ENCODE results near the gene GPRC5C. TPM values are rescaled to one million over a fixed set of nuclear protein-coding genes. Genes with fewer than 3 reads are reported as not detected.

Gene GPRC5C
- total RNA-seq, 1 donor from 2014 or later = 61.7 TPM

DNA sequence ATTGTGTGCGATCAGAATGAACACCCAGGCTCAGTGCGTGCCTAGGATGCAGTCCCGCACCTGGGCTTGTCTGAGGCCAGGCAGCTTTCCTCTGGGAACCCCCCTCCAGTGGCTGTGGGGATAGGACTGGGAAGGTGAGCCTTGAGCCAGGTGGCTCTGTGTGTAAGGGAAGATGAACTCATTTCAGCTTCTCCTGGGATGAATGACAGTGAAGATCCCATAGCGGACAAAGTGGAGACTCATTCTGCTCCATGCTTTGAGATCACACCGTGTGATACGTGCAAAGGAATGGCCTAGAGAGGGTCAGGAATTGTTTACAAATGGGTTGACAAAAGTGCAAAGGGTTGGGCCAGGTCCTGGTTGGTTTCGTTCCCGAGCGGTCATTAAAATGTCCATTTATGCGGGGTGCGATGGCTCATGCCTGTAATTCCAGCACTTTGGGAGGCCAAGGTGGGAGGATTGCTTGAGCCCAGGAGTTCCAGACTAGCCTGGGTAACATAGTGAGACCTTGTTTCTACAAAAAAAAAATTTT is 15.8 kb downstream of the GPRC5C start:
- no peak for TF ChIP-seq CTCF (conservative IDR thresholded peaks at IDR 0.05; ENCODE audit: low read depth, low read length)
- DNase-seq (ENCODE audit: low read depth) = no peak
- H3K4me3 ChIP-seq (ENCODE audit: low read depth, low read length) = no peak overlapping the region

DNA sequence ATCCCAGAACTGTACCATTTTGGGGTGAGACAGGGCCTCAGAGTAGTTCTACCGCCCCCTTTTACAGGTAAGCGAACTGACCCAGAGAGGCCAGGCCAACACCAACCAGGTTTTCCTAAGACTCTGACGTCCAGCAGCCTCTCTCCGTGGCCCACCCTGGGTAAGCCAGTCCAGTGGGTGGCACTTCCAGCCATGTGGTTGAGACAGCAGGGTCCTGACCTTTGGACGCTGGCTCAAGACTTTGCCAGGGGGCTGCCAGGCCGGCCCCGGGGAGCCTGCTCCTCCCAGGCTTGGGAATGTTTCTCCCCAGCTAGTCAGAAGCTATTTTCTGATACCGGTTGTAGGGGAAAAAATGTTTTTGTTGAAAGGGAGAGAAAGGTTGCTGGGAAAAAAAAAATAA is 16.9 kb downstream of the GPRC5C start:
- DNase-seq (ENCODE audit: low read depth) = no peak
- TF ChIP-seq CTCF (conservative IDR thresholded peaks at IDR 0.05; ENCODE audit: low read depth, low read length) = no peak
- no peak overlapping the region for H3K4me3 ChIP-seq (ENCODE audit: low read depth, low read length)

- TF ChIP-seq CTCF (conservative IDR thresholded peaks at IDR 0.05; ENCODE audit: low read depth, low read length) = no peak
- no peak overlapping the region for H3K4me3 ChIP-seq (ENCODE audit: low read depth, low read length)
- DNase-seq (ENCODE audit: low read depth) = no peak
Observed at GRCh38 chr17:74449306-74449705, 17.4 kb downstream of the GPRC5C start.

GRCh38 chr17:74449773-74450172 is 17.9 kb downstream of the GPRC5C start:
- no peak for TF ChIP-seq CTCF (conservative IDR thresholded peaks at IDR 0.05; ENCODE audit: low read depth, low read length)
- no peak overlapping the region for H3K4me3 ChIP-seq (ENCODE audit: low read depth, low read length)
- no peak for DNase-seq (ENCODE audit: low read depth)

- no peak for DNase-seq (ENCODE audit: low read depth)
- no peak for TF ChIP-seq CTCF (conservative IDR thresholded peaks at IDR 0.05; ENCODE audit: low read depth, low read length)
- no peak overlapping the region for H3K4me3 ChIP-seq (ENCODE audit: low read depth, low read length)
Observed at GRCh38 chr17:74450231-74450630, 18.3 kb downstream of the GPRC5C start.

- H3K4me3 ChIP-seq (ENCODE audit: low read depth, low read length) = no peak overlapping the region
- TF ChIP-seq CTCF (conservative IDR thresholded peaks at IDR 0.05; ENCODE audit: low read depth, low read length) = no peak
- DNase-seq (ENCODE audit: low read depth) = no peak
Observed at GRCh38 chr17:74450925-74451403, 19.1 kb downstream of the GPRC5C start.

DNA sequence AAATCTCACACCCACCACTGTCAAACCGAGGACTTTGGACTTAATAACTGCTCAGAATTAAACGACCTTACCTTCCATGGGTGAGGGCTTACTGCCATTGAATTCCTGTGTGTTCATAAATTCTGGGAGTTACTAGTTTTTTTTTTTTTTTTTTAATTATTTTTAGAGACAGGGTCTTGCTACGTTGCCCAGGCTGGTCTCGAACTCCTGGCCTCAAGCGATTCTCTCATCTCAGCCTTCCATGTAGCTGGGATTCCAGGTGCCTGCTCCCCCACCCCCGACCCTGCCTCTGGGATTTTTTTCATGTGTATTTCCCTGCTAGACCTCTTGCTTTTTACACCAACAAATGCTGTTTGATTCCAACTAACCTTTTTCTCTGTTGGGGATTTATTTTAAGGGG is 19.7 kb downstream of the GPRC5C start:
- H3K4me3 ChIP-seq (ENCODE audit: low read depth, low read length) = no peak overlapping the region
- no peak for DNase-seq (ENCODE audit: low read depth)
- no peak for TF ChIP-seq CTCF (conservative IDR thresholded peaks at IDR 0.05; ENCODE audit: low read depth, low read length)

All from epithelial cell of proximal tubule (primary cell).